Measurements from ENCODE around the gene HOXD8.

HOXD8 gene

GRCh38 chr2:176101842-176102241 is 27.7 kb upstream of the HOXD8 start:
- H3K4me3 ChIP-seq (ENCODE audit: low read depth, low read length): no peak overlapping the region
- no peak for TF ChIP-seq POLR2A (IDR thresholded peaks at IDR 0.05; ENCODE audit: extremely low read depth, insufficient read length)
- no peak for TF ChIP-seq CTCF (IDR thresholded peaks at IDR 0.05; ENCODE audit: low read depth, low read length)
- TF ChIP-seq, protein P1, sequence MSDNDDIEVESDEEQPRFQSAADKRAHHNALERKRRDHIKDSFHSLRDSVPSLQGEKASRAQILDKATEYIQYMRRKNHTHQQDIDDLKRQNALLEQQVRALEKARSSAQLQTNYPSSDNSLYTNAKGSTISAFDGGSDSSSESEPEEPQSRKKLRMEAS (IDR thresholded peaks at IDR 0.05; ENCODE audit: low read depth, low read length): no peak
- no peak for TF ChIP-seq MYC (IDR thresholded peaks at IDR 0.05; ENCODE audit: low read depth, low read length)
- DNase-seq (ENCODE audit: low read depth): no peak

DNA sequence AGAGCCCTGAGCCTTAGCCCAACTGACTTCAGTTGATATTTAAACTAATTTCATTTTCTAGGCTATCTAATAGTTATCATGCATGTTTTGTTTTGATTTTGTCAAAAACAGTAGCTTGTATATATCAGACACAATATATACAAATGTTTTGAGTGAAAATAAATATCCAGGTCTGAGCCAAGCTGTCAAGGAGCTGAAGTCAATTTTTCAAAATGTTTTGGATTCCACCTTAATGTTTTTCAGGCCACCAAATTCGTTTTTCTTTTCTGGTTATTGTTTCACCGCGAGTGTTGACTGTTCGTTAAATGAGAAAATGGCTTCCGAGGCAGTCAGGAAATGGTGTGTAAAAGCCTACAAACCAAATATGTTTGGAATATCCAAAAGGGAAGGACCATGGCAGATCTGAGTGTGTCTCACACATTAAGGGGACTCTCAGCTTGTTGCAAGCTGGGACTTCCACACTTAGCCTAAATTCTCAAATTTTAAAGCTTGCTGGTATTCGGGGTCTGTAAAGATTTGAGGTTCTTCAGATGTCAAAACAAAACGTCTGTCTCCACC is 27.1 kb upstream of the HOXD8 start:
- DNase-seq (ENCODE audit: low read depth): no peak
- H3K4me3 ChIP-seq (ENCODE audit: low read depth, low read length): no peak overlapping the region
- TF ChIP-seq POLR2A (IDR thresholded peaks at IDR 0.05; ENCODE audit: extremely low read depth, insufficient read length) (no peak), CTCF (IDR thresholded peaks at IDR 0.05; ENCODE audit: low read depth, low read length) (no peak), MYC (IDR thresholded peaks at IDR 0.05; ENCODE audit: low read depth, low read length) (no peak)
- TF ChIP-seq, protein P1 (IDR thresholded peaks at IDR 0.05; ENCODE audit: low read depth, low read length): no peak

GRCh38 chr2:176103194-176103593 is 26.3 kb upstream of the HOXD8 start:
- TF ChIP-seq MYC (IDR thresholded peaks at IDR 0.05; ENCODE audit: low read depth, low read length) (no peak), CTCF (IDR thresholded peaks at IDR 0.05; ENCODE audit: low read depth, low read length) (no peak), POLR2A (IDR thresholded peaks at IDR 0.05; ENCODE audit: extremely low read depth, insufficient read length) (no peak)
- TF ChIP-seq, protein P1 (IDR thresholded peaks at IDR 0.05; ENCODE audit: low read depth, low read length): no peak
- H3K4me3 ChIP-seq (ENCODE audit: low read depth, low read length): no peak overlapping the region

DNA sequence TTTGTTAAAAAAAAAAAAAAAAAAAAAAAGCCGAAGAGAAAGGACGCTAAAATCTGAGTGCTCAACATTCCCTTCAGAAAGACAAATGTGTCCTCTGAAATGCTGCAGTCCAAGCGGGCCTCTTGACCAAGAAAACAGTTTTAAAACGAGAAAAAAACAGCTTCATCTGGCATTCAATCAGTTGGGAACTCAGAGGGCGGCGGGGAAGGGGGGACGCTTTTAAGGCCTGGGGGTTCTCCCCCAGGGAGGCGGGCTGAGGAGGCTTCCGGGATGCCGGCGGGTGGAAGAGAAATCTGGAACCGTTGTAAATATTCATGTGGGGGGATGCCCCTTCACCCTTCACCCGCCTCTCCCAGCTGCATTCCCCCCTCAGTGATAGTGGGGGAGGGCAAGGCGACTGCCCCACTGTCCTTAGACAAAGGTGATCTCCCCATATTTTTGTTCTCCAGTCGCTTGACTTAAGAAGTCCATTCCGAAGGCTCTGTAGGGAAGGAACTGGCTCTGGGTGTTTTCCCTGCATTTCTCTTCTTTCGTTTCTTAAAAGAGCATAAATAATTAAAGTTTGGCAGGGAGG is 25.7 kb upstream of the HOXD8 start:
- H3K4me3 ChIP-seq (ENCODE audit: low read depth, low read length): no peak overlapping the region
- TF ChIP-seq POLR2A (IDR thresholded peaks at IDR 0.05; ENCODE audit: extremely low read depth, insufficient read length) (no peak), MYC (IDR thresholded peaks at IDR 0.05; ENCODE audit: low read depth, low read length) (no peak), CTCF (IDR thresholded peaks at IDR 0.05; ENCODE audit: low read depth, low read length) (no peak)
- TF ChIP-seq, protein P1 (IDR thresholded peaks at IDR 0.05; ENCODE audit: low read depth, low read length): no peak
- DNase-seq (ENCODE audit: low read depth): no peak

More at GRCh38 chr2:176103194-176103593, 26.3 kb upstream of the HOXD8 start:
- no peak for DNase-seq (ENCODE audit: low read depth)

- no peak overlapping the region for H3K4me3 ChIP-seq (ENCODE audit: low read depth, low read length)
- peak; percentile 77 for DNase-seq (ENCODE audit: low read depth)
- TF ChIP-seq POLR2A (IDR thresholded peaks at IDR 0.05; ENCODE audit: extremely low read depth, insufficient read length): no peak
- TF ChIP-seq, protein P1 (IDR thresholded peaks at IDR 0.05; ENCODE audit: low read depth, low read length): no peak
- no peak for TF ChIP-seq MYC (IDR thresholded peaks at IDR 0.05; ENCODE audit: low read depth, low read length)
- TF ChIP-seq CTCF (IDR thresholded peaks at IDR 0.05; ENCODE audit: low read depth, low read length): no peak
Observed at GRCh38 chr2:176104316-176105077, 25.0 kb upstream of the HOXD8 start.
